Uterus (tissue), 2 donors: ENCODE results near the gene SGSM2.

Source experiments
- CTCF ChIP-seq, 4 experiments: fragments of 200-600 bp in 2 of 4; fragments of 450-650 bp in 2 of 4; sonication (generic) in 2 of 4; IDR thresholded peaks; one replicate each; pipeline ENCODE4 v1.5.1; 2016 to 2019; ENCODE audit warnings: antibody characterized with exemption in 4 of 4, mild to moderate bottlenecking in 2 of 4, moderate library complexity in 1 of 4
- POLR2A ChIP-seq, 2 donors: fragments of 450-650 bp; IDR thresholded peaks; one replicate each; pipeline ENCODE4 v1.6.1; 2016; ENCODE audit warnings: antibody characterized with exemption in 2 of 2, mild to moderate bottlenecking in 1 of 2, moderate library complexity in 1 of 2

GRCh38 chr17:2321399-2321798, 15.9 kb upstream of the SGSM2 start:
- no peak for TF ChIP-seq CTCF (IDR thresholded peaks at IDR 0.05)
- no peak for TF ChIP-seq POLR2A (IDR thresholded peaks at IDR 0.05)
